ENCODE data around the gene CRIM1.

CRIM1 gene

GRCh38 chr2:36485521-36485920 is 129.9 kb downstream of the CRIM1 start:
- Histone ChIP-seq H3K4me3 (ENCODE audit: low read length) (no peak overlapping the region), H2AFZ (ENCODE audit: low read depth, low read length) (no peak overlapping the region), H3K4me1 (ENCODE audit: insufficient read depth, low read length) (no peaks in the 10 kb centered on the region), H3K36me3 (ENCODE audit: insufficient read depth, low read length) (peaks cover 6% of the 10 kb centered on the region), H3K27me3 (ENCODE audit: insufficient read depth, low read length) (no peaks in the 10 kb centered on the region), H3K9me3 (ENCODE audit: low read length) (no peaks in the 10 kb centered on the region)

- no peaks in the 10 kb centered on the region for H3K9me3 ChIP-seq (ENCODE audit: low read length)
- H3K4me3 ChIP-seq (ENCODE audit: low read length): no peak overlapping the region
- no peaks in the 10 kb centered on the region for H3K4me1 ChIP-seq (ENCODE audit: insufficient read depth, low read length)
- no peaks in the 10 kb centered on the region for H3K27me3 ChIP-seq (ENCODE audit: insufficient read depth, low read length)
- H2AFZ ChIP-seq (ENCODE audit: low read depth, low read length): no peak overlapping the region
- peaks cover 4% of the 10 kb centered on the region for H3K36me3 ChIP-seq (ENCODE audit: insufficient read depth, low read length)
Observed at GRCh38 chr2:36486521-36487044, 131.0 kb downstream of the CRIM1 start.

GRCh38 chr2:36487947-36488346 is 132.4 kb downstream of the CRIM1 start:
- Histone ChIP-seq H3K4me1 (ENCODE audit: insufficient read depth, low read length) (no peaks in the 10 kb centered on the region), H3K9me3 (ENCODE audit: low read length) (no peaks in the 10 kb centered on the region), H3K36me3 (ENCODE audit: insufficient read depth, low read length) (no peaks in the 10 kb centered on the region), H3K27me3 (ENCODE audit: insufficient read depth, low read length) (no peaks in the 10 kb centered on the region), H2AFZ (ENCODE audit: low read depth, low read length) (no peak overlapping the region), H3K4me3 (ENCODE audit: low read length) (no peak overlapping the region)

- H3K27me3 ChIP-seq (ENCODE audit: insufficient read depth, low read length): no peaks in the 10 kb centered on the region
- H3K4me3 ChIP-seq (ENCODE audit: low read length): no peak overlapping the region
- no peaks in the 10 kb centered on the region for H3K9me3 ChIP-seq (ENCODE audit: low read length)
- no peaks in the 10 kb centered on the region for H3K4me1 ChIP-seq (ENCODE audit: insufficient read depth, low read length)
- no peak overlapping the region for H2AFZ ChIP-seq (ENCODE audit: low read depth, low read length)
- H3K36me3 ChIP-seq (ENCODE audit: insufficient read depth, low read length): no peaks in the 10 kb centered on the region
Observed at GRCh38 chr2:36489281-36489680, 133.7 kb downstream of the CRIM1 start.

GRCh38 chr2:36490749-36491148 is 135.2 kb downstream of the CRIM1 start:
- Histone ChIP-seq H2AFZ (ENCODE audit: low read depth, low read length) (no peak overlapping the region), H3K36me3 (ENCODE audit: insufficient read depth, low read length) (no peaks in the 10 kb centered on the region), H3K27me3 (ENCODE audit: insufficient read depth, low read length) (no peaks in the 10 kb centered on the region), H3K4me1 (ENCODE audit: insufficient read depth, low read length) (no peaks in the 10 kb centered on the region), H3K9me3 (ENCODE audit: low read length) (no peaks in the 10 kb centered on the region), H3K4me3 (ENCODE audit: low read length) (no peak overlapping the region)

GRCh38 chr2:36492216-36492945 is 136.8 kb downstream of the CRIM1 start:
- H3K4me1 ChIP-seq (ENCODE audit: insufficient read depth, low read length): no peaks in the 10 kb centered on the region

GRCh38 chr2:36493306-36493705 is 137.7 kb downstream of the CRIM1 start:
- Histone ChIP-seq H3K36me3 (ENCODE audit: insufficient read depth, low read length) (no peaks in the 10 kb centered on the region), H2AFZ (ENCODE audit: low read depth, low read length) (no peak overlapping the region), H3K4me1 (ENCODE audit: insufficient read depth, low read length) (no peaks in the 10 kb centered on the region), H3K4me3 (ENCODE audit: low read length) (no peak overlapping the region), H3K9me3 (ENCODE audit: low read length) (no peaks in the 10 kb centered on the region), H3K27me3 (ENCODE audit: insufficient read depth, low read length) (no peaks in the 10 kb centered on the region)

More at GRCh38 chr2:36492216-36492945, 136.8 kb downstream of the CRIM1 start:
- Histone ChIP-seq H3K4me3 (ENCODE audit: low read length) (no peak overlapping the region), H3K27me3 (ENCODE audit: insufficient read depth, low read length) (no peaks in the 10 kb centered on the region), H2AFZ (ENCODE audit: low read depth, low read length) (no peak overlapping the region), H3K36me3 (ENCODE audit: insufficient read depth, low read length) (no peaks in the 10 kb centered on the region), H3K9me3 (ENCODE audit: low read length) (no peaks in the 10 kb centered on the region)

- Histone ChIP-seq H3K27me3 (ENCODE audit: insufficient read depth, low read length) (no peaks in the 10 kb centered on the region), H3K4me3 (ENCODE audit: low read length) (no peak overlapping the region), H3K36me3 (ENCODE audit: insufficient read depth, low read length) (peaks cover 7% of the 10 kb centered on the region), H3K4me1 (ENCODE audit: insufficient read depth, low read length) (no peaks in the 10 kb centered on the region), H2AFZ (ENCODE audit: low read depth, low read length) (no peak overlapping the region), H3K9me3 (ENCODE audit: low read length) (no peaks in the 10 kb centered on the region)
Observed at GRCh38 chr2:36497570-36498163, 142.1 kb downstream of the CRIM1 start.

GRCh38 chr2:36499128-36499820 is 143.7 kb downstream of the CRIM1 start:
- Histone ChIP-seq H3K36me3 (ENCODE audit: insufficient read depth, low read length) (peaks cover 7% of the 10 kb centered on the region), H2AFZ (ENCODE audit: low read depth, low read length) (no peak overlapping the region), H3K4me3 (ENCODE audit: low read length) (no peak overlapping the region), H3K27me3 (ENCODE audit: insufficient read depth, low read length) (no peaks in the 10 kb centered on the region), H3K9me3 (ENCODE audit: low read length) (no peaks in the 10 kb centered on the region), H3K4me1 (ENCODE audit: insufficient read depth, low read length) (no peaks in the 10 kb centered on the region)

GRCh38 chr2:36500072-36500471 is 144.5 kb downstream of the CRIM1 start:
- Histone ChIP-seq H3K4me1 (ENCODE audit: insufficient read depth, low read length) (no peaks in the 10 kb centered on the region), H2AFZ (ENCODE audit: low read depth, low read length) (no peak overlapping the region), H3K9me3 (ENCODE audit: low read length) (no peaks in the 10 kb centered on the region), H3K27me3 (ENCODE audit: insufficient read depth, low read length) (no peaks in the 10 kb centered on the region), H3K4me3 (ENCODE audit: low read length) (no peak overlapping the region), H3K36me3 (ENCODE audit: insufficient read depth, low read length) (peaks cover 7% of the 10 kb centered on the region)

GRCh38 chr2:36502081-36502480 is 146.5 kb downstream of the CRIM1 start:
- Histone ChIP-seq H3K36me3 (ENCODE audit: insufficient read depth, low read length) (peaks cover 7% of the 10 kb centered on the region), H3K4me3 (ENCODE audit: low read length) (no peak overlapping the region), H3K9me3 (ENCODE audit: low read length) (no peaks in the 10 kb centered on the region), H2AFZ (ENCODE audit: low read depth, low read length) (no peak overlapping the region), H3K4me1 (ENCODE audit: insufficient read depth, low read length) (no peaks in the 10 kb centered on the region), H3K27me3 (ENCODE audit: insufficient read depth, low read length) (no peaks in the 10 kb centered on the region)

GRCh38 chr2:36507408-36507812 is 151.8 kb downstream of the CRIM1 start:
- Histone ChIP-seq H3K4me3 (ENCODE audit: low read length) (no peak overlapping the region), H3K27me3 (ENCODE audit: insufficient read depth, low read length) (no peaks in the 10 kb centered on the region), H3K9me3 (ENCODE audit: low read length) (no peaks in the 10 kb centered on the region), H3K4me1 (ENCODE audit: insufficient read depth, low read length) (no peaks in the 10 kb centered on the region), H2AFZ (ENCODE audit: low read depth, low read length) (no peak overlapping the region), H3K36me3 (ENCODE audit: insufficient read depth, low read length) (no peaks in the 10 kb centered on the region)

- H3K36me3 ChIP-seq (ENCODE audit: insufficient read depth, low read length): no peaks in the 10 kb centered on the region
- H3K4me1 ChIP-seq (ENCODE audit: insufficient read depth, low read length): no peaks in the 10 kb centered on the region
- no peaks in the 10 kb centered on the region for H3K27me3 ChIP-seq (ENCODE audit: insufficient read depth, low read length)
- no peak overlapping the region for H3K4me3 ChIP-seq (ENCODE audit: low read length)
- H3K9me3 ChIP-seq (ENCODE audit: low read length): no peaks in the 10 kb centered on the region
- no peak overlapping the region for H2AFZ ChIP-seq (ENCODE audit: low read depth, low read length)
Observed at GRCh38 chr2:36509075-36509474, 153.5 kb downstream of the CRIM1 start.
